Stimulated activated CD4-positive, alpha-beta T cell treated with anti-CD3 and anti-CD28 coated beads, TNF-alpha, amount 100 ng/mL, for 48 hours (primary cell): Measurements from ENCODE around the gene ACOT6.
"Not testable (repeated sequence)": the region's sequence is repeated elsewhere in the genome, so short reads cannot be mapped to it uniquely, and the experiment has no call there.

Source experiments
- DNase-seq, 3 donors: peaks; one replicate each; pipeline ENCODE4 v3.0.0-alpha.2; 2020; ENCODE audit warnings: low read depth in 3 of 3

Gene ACOT6

GRCh38 chr14:73594491-73594890, 17.8 kb upstream of the ACOT6 start:
- DNase-seq: no peak

- no peak for DNase-seq
These were observed 12.8 kb upstream of the ACOT6 start for GRCh38 chr14:73599499-73599898.

GRCh38 chr14:73602994-73603393, 9.3 kb upstream of the ACOT6 start:
- DNase-seq: no peak

- no peak for DNase-seq
These were observed 6.0 kb upstream of the ACOT6 start for GRCh38 chr14:73606271-73606670.

GRCh38 chr14:73607241-73607640, 5.1 kb upstream of the ACOT6 start:
- no peak for DNase-seq

- no peak for DNase-seq
These were observed 1.6 kb upstream of the ACOT6 start for GRCh38 chr14:73610687-73611086.

GRCh38 chr14:73613046-73613383, 698 bp downstream of the ACOT6 start:
- no peak for DNase-seq

GRCh38 chr14:73613419-73613963, 1.2 kb downstream of the ACOT6 start:
- DNase-seq: no peak

- no peak for DNase-seq
These were observed 4.5 kb downstream of the ACOT6 start for GRCh38 chr14:73616831-73617230.

- DNase-seq: no peak
These were observed 7.2 kb downstream of the ACOT6 start for GRCh38 chr14:73619524-73619923.

GRCh38 chr14:73620268-73620667, 8.0 kb downstream of the ACOT6 start:
- DNase-seq: no peak

- no peak for DNase-seq
These were observed 11.3 kb downstream of the ACOT6 start for GRCh38 chr14:73623504-73624054.

- DNase-seq: no peak
These were observed 13.4 kb downstream of the ACOT6 start for GRCh38 chr14:73625706-73626105.

- no peak for DNase-seq
These were observed 14.8 kb downstream of the ACOT6 start for GRCh38 chr14:73627151-73627558.

- no peak for DNase-seq
These were observed 17.9 kb downstream of the ACOT6 start for GRCh38 chr14:73630009-73630780.

- DNase-seq: peak in 2 of 3 donors; percentile 27 to 38
These were observed 21.0 kb downstream of the ACOT6 start for GRCh38 chr14:73633116-73634010.

- DNase-seq: no peak
These were observed 21.9 kb downstream of the ACOT6 start for GRCh38 chr14:73634011-73634833.

GRCh38 chr14:73636355-73636754, 24.0 kb downstream of the ACOT6 start:
- DNase-seq: not testable (repeated sequence)

GRCh38 chr14:73637830-73638229, 25.5 kb downstream of the ACOT6 start:
- no peak for DNase-seq

- no peak for DNase-seq
These were observed 28.6 kb downstream of the ACOT6 start for GRCh38 chr14:73640796-73641365.
